Activated CD8-positive, alpha-beta T cell treated with anti-CD3 and anti-CD28 coated beads, Interleukin-2, amount 10 ng/mL, durations not matched to agents 7 days and 5 days (primary cell): ENCODE data around the gene XPO5. TPM values are rescaled to one million over a fixed set of nuclear protein-coding genes. Genes with fewer than 3 reads are reported as not detected.

Source experiments
- ATAC-seq: fragments of 150-1000 bp; cut with Tn5 transposase; one replicate; pipeline ENCODE4 v1.10.0; 2021; ENCODE audit warnings: moderate library complexity
- CTCF ChIA-PET: fragments of 350-600 bp; sonication (Branson Sonifier 250); formaldehyde crosslinking; loops from one replicate; lab custom pipeline; 2021; ENCODE audit warnings: antibody characterized with exemption; lab: Charles Lee
- POLR2A ChIA-PET: fragments of 350-600 bp; sonication (Branson Sonifier 250); formaldehyde crosslinking; loops from one replicate; lab custom pipeline; 2021; ENCODE audit warnings: antibody characterized with exemption; lab: Charles Lee
- DNase-seq: peaks from one replicate; pipeline ENCODE4 v3.0.0-alpha.2; 2020
- H3K27ac Mint-ChIP-seq: one replicate; pipeline ENCODE4 v1.8.0; 2021; ENCODE audit warnings: mild to moderate bottlenecking, mixed read lengths
- H3K27me3 Mint-ChIP-seq: one replicate; pipeline ENCODE4 v1.8.0; 2021; ENCODE audit warnings: low read depth, mixed read lengths
- H3K36me3 Mint-ChIP-seq: one replicate; pipeline ENCODE4 v1.8.0; 2021; ENCODE audit warnings: low read depth, mixed read lengths
- H3K4me1 Mint-ChIP-seq: one replicate; pipeline ENCODE4 v1.8.0; 2021; ENCODE audit warnings: low read depth, mixed read lengths
- H3K4me3 Mint-ChIP-seq: one replicate; pipeline ENCODE4 v1.8.0; 2021; ENCODE audit warnings: mild to moderate bottlenecking, mixed read lengths
- H3K9me3 Mint-ChIP-seq: one replicate; pipeline ENCODE4 v1.8.0; 2022; ENCODE audit warnings: mixed read lengths; ENCODE audit not compliant: insufficient read depth
- total RNA-seq, 2 experiments: library from RNA; stranded (reverse); gene quantifications; one replicate each; pipeline ENCODE4 v1.2.3, GENCODE V29; 2021

The XPO5 gene
- total RNA-seq = 10 to 100 TPM; 57.6 to 62.1 TPM

GRCh38 chr6:43575772-43576551 lies at the start of gene XPO5, which contains the start of gene POLH:
TSS of gene XPO5 (minus strand) at chr6:43576038. CDS start at chr6:43575864, 174 bp downstream.
TSS of gene POLH (plus strand) at chr6:43576185. CDS start at chr6:43582320, 6,135 bp downstream.
- peak; percentile 96 for ATAC-seq
- ChIA-PET CTCF (interaction anchor here (1.2 to 1.5 kb wide), 3 partner anchors 9 to 70 kb away, joined by 3 to 5 read pairs (median 4); no protein-coding TSS in a partner anchor), POLR2A (interaction anchor here (0.5 to 2.5 kb wide), 5 partner anchors 9 to 844 kb away, joined by 3 to 15 read pairs (median 4); partner anchors contain the start of genes GTPBP2, POLR1C and YIPF3)
- Mint-ChIP-seq H3K4me3 (peak within 1 kb of the TSS; percentile 97), H3K27me3 (no peaks in the 10 kb centered on the region), H3K4me1 (peaks cover 44% of the 10 kb centered on the region), H3K9me3 (no peaks in the 10 kb centered on the region), H3K27ac (peak within 1 kb of the TSS; percentile 89), H3K36me3 (peaks cover 48% of the 10 kb centered on the region)
- peak; percentile 93 for DNase-seq

GRCh38 chr6:43625393-43625992 lies 49.7 kb upstream of the XPO5 start:
- DNase-seq (no peak), ATAC-seq (no peak)
- Mint-ChIP-seq H3K27ac (no peak overlapping the region), H3K9me3 (no peaks in the 10 kb centered on the region), H3K4me1 (peaks cover 36% of the 10 kb centered on the region), H3K4me3 (no peak overlapping the region), H3K27me3 (no peaks in the 10 kb centered on the region), H3K36me3 (peaks cover 71% of the 10 kb centered on the region)
- ChIA-PET POLR2A (no interaction called here), CTCF (no interaction called here)

DNA sequence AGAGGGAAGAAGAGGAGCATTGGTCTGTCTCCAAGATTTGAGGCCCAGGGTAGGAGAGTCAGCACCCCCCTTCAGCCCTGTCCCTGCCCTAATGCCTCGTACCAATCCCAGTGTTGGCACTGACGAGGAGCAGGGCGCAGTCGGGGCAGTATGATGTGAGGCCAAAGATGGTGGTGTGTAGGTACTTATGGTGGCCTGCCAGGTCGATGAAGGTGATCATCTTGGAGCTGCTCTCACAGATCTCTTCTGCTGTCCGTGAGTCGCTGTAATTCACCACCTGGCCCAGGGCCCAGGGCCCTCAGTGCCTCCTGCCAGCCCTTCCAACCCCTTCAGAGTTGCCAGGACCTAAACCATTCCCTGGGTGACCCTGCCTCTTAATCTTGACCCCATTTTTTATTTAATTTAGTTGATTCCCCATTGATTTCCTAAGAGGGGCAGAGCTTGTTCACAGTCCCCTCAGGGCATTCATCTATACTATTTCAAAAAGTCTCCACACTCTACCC lies 49.0 kb upstream of the XPO5 start:
- ChIA-PET POLR2A (interaction anchor here (2.2 kb wide), 1 partner anchor 11 kb away, joined by 7 read pairs; no protein-coding TSS in a partner anchor), CTCF (no interaction called here)
- H3K4me3 Mint-ChIP-seq = no peak overlapping the region
- H3K27ac Mint-ChIP-seq = no peak overlapping the region
- DNase-seq (no peak), ATAC-seq (no peak)
- no peaks in the 10 kb centered on the region for H3K27me3 Mint-ChIP-seq
- H3K4me1 Mint-ChIP-seq = peaks cover 29% of the 10 kb centered on the region
- H3K36me3 Mint-ChIP-seq = peaks cover 70% of the 10 kb centered on the region
- no peaks in the 10 kb centered on the region for H3K9me3 Mint-ChIP-seq

DNA sequence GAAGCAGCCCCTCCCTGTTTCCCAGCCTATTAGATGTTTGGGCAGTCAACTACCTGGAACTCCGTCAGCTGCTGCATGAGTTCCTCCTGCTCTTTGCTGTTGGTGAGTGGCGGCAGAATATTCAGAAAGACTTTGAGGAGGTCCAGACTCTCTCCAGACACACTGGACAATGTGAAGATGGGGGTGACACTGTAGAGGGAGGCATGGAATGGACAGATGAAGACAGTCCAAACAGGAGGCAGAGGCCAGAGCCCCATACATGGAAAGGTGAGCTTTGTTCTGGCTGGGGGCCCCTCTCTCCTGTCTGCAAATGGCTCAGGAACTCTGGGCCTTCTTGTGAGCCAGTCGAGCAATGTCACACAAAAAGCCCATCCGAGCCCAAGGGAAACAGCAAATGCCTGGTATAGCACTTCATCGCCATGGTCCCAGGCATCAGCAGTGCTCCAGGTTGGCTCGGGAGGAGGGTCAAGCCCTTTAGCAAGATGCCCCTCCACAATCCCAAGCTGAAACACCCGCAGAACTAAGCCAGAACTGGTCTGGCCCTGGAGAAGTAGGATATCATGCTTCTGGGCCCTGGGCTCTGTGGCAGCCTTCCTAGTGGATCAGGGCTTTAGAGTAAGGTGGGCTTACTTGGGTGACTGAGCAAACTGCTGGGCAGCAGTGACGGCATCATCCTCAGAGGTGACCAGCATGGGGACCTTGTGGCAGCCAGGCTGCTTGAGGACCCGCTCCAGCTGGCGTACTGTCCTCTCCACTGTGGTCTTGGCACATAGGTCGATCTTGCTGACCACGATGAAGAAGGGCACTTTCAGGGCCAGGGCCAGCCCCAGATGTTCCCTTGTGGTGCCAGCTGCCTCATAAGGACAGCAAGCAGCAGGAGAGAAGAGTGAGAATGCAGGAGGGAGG lies 48.3 kb upstream of the XPO5 start:
- CTCF ChIA-PET = interaction anchor here (0.9 kb wide), 1 partner anchor 473 kb away, joined by 3 read pairs; no protein-coding TSS in a partner anchor
- no peak for ATAC-seq
- H3K9me3 Mint-ChIP-seq = no peaks in the 10 kb centered on the region
- H3K4me1 Mint-ChIP-seq = peaks cover 29% of the 10 kb centered on the region
- H3K4me3 Mint-ChIP-seq = no peak overlapping the region
- POLR2A ChIA-PET = interaction anchor here (2.2 kb wide), 1 partner anchor 11 kb away, joined by 7 read pairs; no protein-coding TSS in a partner anchor
- no peak for DNase-seq
- peaks cover 76% of the 10 kb centered on the region for H3K36me3 Mint-ChIP-seq
- peak overlapping the region; percentile 29 for H3K27ac Mint-ChIP-seq
- H3K27me3 Mint-ChIP-seq = no peaks in the 10 kb centered on the region

GRCh38 chr6:43622541-43622940 lies 46.7 kb upstream of the XPO5 start:
- Mint-ChIP-seq H3K27me3 (no peaks in the 10 kb centered on the region), H3K4me1 (peaks cover 19% of the 10 kb centered on the region), H3K27ac (no peak overlapping the region), H3K9me3 (no peaks in the 10 kb centered on the region), H3K4me3 (no peak overlapping the region), H3K36me3 (peaks cover 73% of the 10 kb centered on the region)
- POLR2A ChIA-PET = no interaction called here
- CTCF ChIA-PET = interaction anchor here (0.5 to 1.1 kb wide), 2 partner anchors 15 to 615 kb away, joined by 3 read pairs; no protein-coding TSS in a partner anchor
- DNase-seq (no peak), ATAC-seq (no peak)

DNA sequence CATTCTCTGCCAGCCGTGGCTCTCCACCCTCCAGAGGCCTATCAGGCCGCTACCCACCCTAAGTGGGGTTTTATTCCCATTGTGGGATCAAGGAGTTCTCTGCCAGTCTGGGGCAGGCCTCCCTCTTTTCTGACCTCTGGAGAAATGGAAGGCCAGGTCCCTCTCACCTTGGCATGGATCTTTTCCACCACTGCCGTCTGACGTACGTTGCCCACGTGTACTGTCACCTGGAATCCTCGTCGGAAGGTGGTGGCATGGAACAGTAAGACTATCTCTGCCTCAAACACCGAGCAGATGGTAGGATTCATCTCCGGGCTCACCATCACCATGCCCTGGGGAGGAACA lies 46.0 kb upstream of the XPO5 start:
- H3K27me3 Mint-ChIP-seq = no peaks in the 10 kb centered on the region
- no peak for ATAC-seq
- POLR2A ChIA-PET = no interaction called here
- no peak overlapping the region for H3K4me3 Mint-ChIP-seq
- peak overlapping the region; percentile 3 for H3K27ac Mint-ChIP-seq
- CTCF ChIA-PET = no interaction called here
- peaks cover 12% of the 10 kb centered on the region for H3K4me1 Mint-ChIP-seq
- H3K36me3 Mint-ChIP-seq = peaks cover 74% of the 10 kb centered on the region
- DNase-seq = no peak
- no peaks in the 10 kb centered on the region for H3K9me3 Mint-ChIP-seq

DNA sequence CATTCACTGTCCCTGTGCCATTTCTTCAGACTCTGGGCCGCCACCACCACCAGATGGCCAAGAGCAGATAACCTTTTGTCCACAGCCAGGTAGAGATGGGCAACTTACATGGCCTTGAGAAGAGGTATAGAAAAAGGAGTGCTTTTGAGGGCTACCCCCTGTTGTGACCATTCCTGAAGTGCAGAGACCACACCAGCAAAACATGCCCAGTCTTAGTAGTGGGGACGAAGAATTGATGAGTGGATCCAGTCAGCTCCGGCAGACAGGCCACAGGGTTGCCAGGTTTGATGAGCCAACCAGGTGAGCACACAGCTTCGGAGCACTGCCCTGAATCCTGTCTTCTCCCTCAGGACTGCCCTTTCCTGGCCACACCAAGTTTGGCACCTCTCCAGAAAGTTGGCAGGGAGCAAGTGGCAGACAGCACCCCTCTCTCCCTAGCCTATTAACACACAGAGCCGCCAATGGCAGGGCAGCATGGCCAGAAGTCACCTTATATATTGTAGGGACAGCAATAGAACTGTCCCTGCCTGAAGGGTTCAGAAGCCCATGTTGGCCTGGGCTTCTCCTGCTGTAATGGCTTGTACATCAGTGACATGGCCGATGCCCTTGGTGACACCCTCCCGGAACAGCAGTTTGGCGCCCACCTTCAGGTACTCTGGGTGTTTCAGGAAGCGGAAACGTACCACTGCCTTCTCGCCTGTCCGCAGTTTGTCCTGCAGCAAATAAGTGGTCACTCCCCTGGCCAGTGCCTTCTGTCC lies 45.4 kb upstream of the XPO5 start:
- CTCF ChIA-PET = interaction anchor here (1.6 kb wide), 1 partner anchor 13 kb away, joined by 5 read pairs; no protein-coding TSS in a partner anchor
- POLR2A ChIA-PET = interaction anchor here (1.3 to 2.4 kb wide), 2 partner anchors 8 to 10 kb away, joined by 3 to 11 read pairs; partner anchors contain the start of gene GTPBP2

GRCh38 chr6:43616725-43617472 lies 41.1 kb upstream of the XPO5 start:
- H3K27me3 Mint-ChIP-seq = no peaks in the 10 kb centered on the region
- no peak for ATAC-seq
- H3K36me3 Mint-ChIP-seq = peaks cover 58% of the 10 kb centered on the region
- H3K9me3 Mint-ChIP-seq = no peaks in the 10 kb centered on the region
- POLR2A ChIA-PET = interaction anchor here (0.7 to 1.2 kb wide), 2 partner anchors 11 to 67 kb away, joined by 3 to 4 read pairs; no protein-coding TSS in a partner anchor
- no peak for DNase-seq
- CTCF ChIA-PET = interaction anchor here (0.6 to 2.2 kb wide), 3 partner anchors 9 to 16 kb away, joined by 3 to 18 read pairs (median 3); no protein-coding TSS in a partner anchor
- no peaks in the 10 kb centered on the region for H3K4me1 Mint-ChIP-seq
- no peak overlapping the region for H3K4me3 Mint-ChIP-seq
- no peak overlapping the region for H3K27ac Mint-ChIP-seq

More for the DNA sequence above, 45.4 kb upstream of the XPO5 start:
- Mint-ChIP-seq H3K36me3 (peaks cover 73% of the 10 kb centered on the region), H3K4me1 (peaks cover 6% of the 10 kb centered on the region), H3K27me3 (no peaks in the 10 kb centered on the region), H3K4me3 (no peak overlapping the region), H3K9me3 (no peaks in the 10 kb centered on the region), H3K27ac (no peak overlapping the region)
- no peak for ATAC-seq
- no peak for DNase-seq

- ChIA-PET CTCF (interaction anchor here (1.3 kb wide), 1 partner anchor 15 kb away, joined by 4 read pairs; the partner anchor contains the start of gene GTPBP2), POLR2A (interaction anchor here (1.1 to 2.2 kb wide), 2 partner anchors 15 to 39 kb away, joined by 3 to 10 read pairs; partner anchors contain the start of genes GTPBP2 and XPO5)
- Mint-ChIP-seq H3K4me3 (no peak overlapping the region), H3K27ac (no peak overlapping the region), H3K4me1 (no peaks in the 10 kb centered on the region), H3K36me3 (peaks cover 56% of the 10 kb centered on the region), H3K27me3 (no peaks in the 10 kb centered on the region), H3K9me3 (no peaks in the 10 kb centered on the region)
- no peak for ATAC-seq
- no peak for DNase-seq
Measured at GRCh38 chr6:43614396-43614730, 38.5 kb upstream of the XPO5 start.
